ENCODE data around the gene MYO7B. TPM values are rescaled to one million over a fixed set of nuclear protein-coding genes. Genes with fewer than 3 reads are reported as not detected.

The MYO7B gene
- total and polyA plus RNA-seq, 7 donors, result 0.28 to 0.61 (median 0.49) TPM

- H3K4me3 ChIP-seq, result no peak overlapping the region
- peak; percentile 8 to 27 for DNase-seq
- intact Hi-C loops (cut with DNase I), result no loop called here
- 73 to 78% (median 78%) methylated on average over 13 to 17 of the region's 17 CpGs for WGBS, 3 donors
- no peak for ATAC-seq
- H3K4me1 ChIP-seq, result peaks cover 3% of the 10 kb centered on the region
- H3K27me3 ChIP-seq (ENCODE audit: insufficient read depth in 3 of 3, low read length in 2 of 3), result no peaks in the 10 kb centered on the region
- no peak for TF ChIP-seq CTCF (IDR thresholded peaks at IDR 0.05)
- H3K9me3 ChIP-seq, result no peaks in the 10 kb centered on the region
- H3K36me3 ChIP-seq (ENCODE audit: insufficient read depth in 1 of 2, low read depth in 1 of 2), result no peaks in the 10 kb centered on the region
- H3K27ac ChIP-seq, result no peak overlapping the region
These were observed 93.5 kb downstream of the MYO7B start for GRCh38 chr2:127628767-127629614.

- no peak for TF ChIP-seq CTCF (IDR thresholded peaks at IDR 0.05)
- intact Hi-C loops (cut with DNase I), result no loop called here
- peak; percentile 6 to 41 for DNase-seq
- H3K9me3 ChIP-seq, result no peaks in the 10 kb centered on the region
- no peaks in the 10 kb centered on the region for H3K27me3 ChIP-seq (ENCODE audit: insufficient read depth in 3 of 3, low read length in 2 of 3)
- no peak for ATAC-seq
- WGBS, 3 donors, result 50 to 61% (median 55%) methylated on average over 9 of the region's 9 CpGs
- H3K4me1 ChIP-seq, result peaks cover 5% of the 10 kb centered on the region
- no peaks in the 10 kb centered on the region for H3K36me3 ChIP-seq (ENCODE audit: insufficient read depth in 1 of 2, low read depth in 1 of 2)
- H3K4me3 ChIP-seq, result no peak overlapping the region
- H3K27ac ChIP-seq, result no peak overlapping the region
These were observed 94.2 kb downstream of the MYO7B start for GRCh38 chr2:127629637-127630036.

GRCh38 chr2:127630096-127630863 is 94.8 kb downstream of the MYO7B start:
- intact Hi-C loops (cut with DNase I), result no loop called here
- Histone ChIP-seq H3K9me3 (no peaks in the 10 kb centered on the region), H3K4me3 (no peak overlapping the region), H3K4me1 (peaks cover 5% of the 10 kb centered on the region), H3K36me3 (ENCODE audit: insufficient read depth in 1 of 2, low read depth in 1 of 2) (no peaks in the 10 kb centered on the region), H3K27ac (no peak overlapping the region), H3K27me3 (ENCODE audit: insufficient read depth in 3 of 3, low read length in 2 of 3) (no peaks in the 10 kb centered on the region)
- WGBS, 3 donors, result 79 to 82% (median 79%) methylated on average over 7 to 10 of the region's 10 CpGs
- peak in 1 of 4 donors; percentile 16 for ATAC-seq
- peak; percentile 15 to 53 for DNase-seq
- TF ChIP-seq CTCF (IDR thresholded peaks at IDR 0.05), result no peak

- Histone ChIP-seq H3K27ac (no peak overlapping the region), H3K4me1 (peaks cover 5% of the 10 kb centered on the region), H3K36me3 (ENCODE audit: insufficient read depth in 1 of 2, low read depth in 1 of 2) (no peaks in the 10 kb centered on the region), H3K4me3 (no peak overlapping the region), H3K27me3 (ENCODE audit: insufficient read depth in 3 of 3, low read length in 2 of 3) (no peaks in the 10 kb centered on the region), H3K9me3 (no peaks in the 10 kb centered on the region)
- no peak for TF ChIP-seq CTCF (IDR thresholded peaks at IDR 0.05)
- intact Hi-C loops (cut with DNase I), result no loop called here
- 86 to 88% (median 87%) methylated on average over 22 to 25 of the region's 25 CpGs for WGBS, 3 donors
- ATAC-seq (peak in 1 of 4 donors; percentile 9), DNase-seq (peak; percentile 14 to 41)
These were observed 95.5 kb downstream of the MYO7B start for GRCh38 chr2:127630864-127631540.

Data from psoas muscle (tissue), 8 donors.